ENCODE data around the gene EVX2. TPM values are rescaled to one million over a fixed set of nuclear protein-coding genes. Genes with fewer than 3 reads are reported as not detected.

The EVX2 gene
- total RNA-seq, 6 experiments from 2014 or later: not detected

DNA sequence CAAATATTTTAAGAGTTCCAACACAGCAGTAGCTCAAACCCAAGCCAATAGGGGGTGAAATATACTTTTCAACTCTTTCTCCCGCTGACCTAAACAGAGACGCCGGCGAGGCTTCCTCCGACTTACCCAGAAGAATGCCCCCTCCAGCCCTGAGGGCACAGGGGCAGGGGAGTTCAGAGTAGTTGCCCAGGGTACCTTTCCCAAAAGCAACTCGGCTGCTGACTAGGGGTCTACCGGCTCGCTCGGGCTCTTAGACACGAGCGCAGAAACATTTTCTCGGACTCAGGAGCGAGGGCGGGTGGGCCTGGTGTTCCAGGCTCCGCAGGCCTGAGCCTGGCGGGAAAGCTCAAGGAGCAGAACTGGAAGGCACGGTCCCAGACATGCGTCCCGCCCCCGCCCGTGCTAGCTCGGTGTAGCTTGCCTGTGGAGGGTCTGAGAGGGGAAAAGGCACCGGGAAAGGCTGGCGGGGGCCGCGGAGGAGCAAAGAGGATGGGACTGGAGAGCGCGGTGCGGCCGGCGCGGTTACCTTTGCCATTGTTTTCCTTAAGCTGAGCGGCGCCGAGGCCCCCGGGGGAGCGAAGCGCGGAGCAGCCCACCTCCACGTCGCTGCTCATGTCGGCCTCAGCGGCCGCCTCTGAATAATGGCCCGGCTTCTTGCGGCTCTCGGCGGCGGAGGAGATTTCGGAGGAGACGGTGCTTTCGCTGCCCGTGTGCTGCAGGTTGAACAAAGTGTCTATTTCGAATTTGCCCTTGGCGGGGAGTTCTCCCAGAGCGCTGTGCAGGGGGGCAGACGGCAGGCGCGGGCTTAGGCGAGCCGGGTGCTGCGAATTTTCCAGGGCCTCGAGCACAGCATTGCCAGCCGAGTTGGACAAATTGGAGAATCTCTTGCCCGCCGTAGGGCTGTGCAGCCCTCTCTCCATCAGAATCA lies 674 bp downstream of the EVX2 start:
- Histone ChIP-seq H3K27me3 (peaks cover 46 to 79% of the 10 kb centered on the region in 2 donors), H3K4me1 (peaks cover 0 to 9% (median 2%) of the 10 kb centered on the region in 4 donors), H3K36me3 (no peaks in the 10 kb centered on the region), H3K27ac (no peak overlapping the region), H3K9me3 (no peaks in the 10 kb centered on the region), H3K4me3 (no peak overlapping the region)
- intact Hi-C loops (cut with DNase I): loop anchor here in 1 of 2 donors (10.0 kb wide), 1 partner anchor 398 kb away; no protein-coding TSS in a partner anchor
- TF ChIP-seq, protein P1, sequence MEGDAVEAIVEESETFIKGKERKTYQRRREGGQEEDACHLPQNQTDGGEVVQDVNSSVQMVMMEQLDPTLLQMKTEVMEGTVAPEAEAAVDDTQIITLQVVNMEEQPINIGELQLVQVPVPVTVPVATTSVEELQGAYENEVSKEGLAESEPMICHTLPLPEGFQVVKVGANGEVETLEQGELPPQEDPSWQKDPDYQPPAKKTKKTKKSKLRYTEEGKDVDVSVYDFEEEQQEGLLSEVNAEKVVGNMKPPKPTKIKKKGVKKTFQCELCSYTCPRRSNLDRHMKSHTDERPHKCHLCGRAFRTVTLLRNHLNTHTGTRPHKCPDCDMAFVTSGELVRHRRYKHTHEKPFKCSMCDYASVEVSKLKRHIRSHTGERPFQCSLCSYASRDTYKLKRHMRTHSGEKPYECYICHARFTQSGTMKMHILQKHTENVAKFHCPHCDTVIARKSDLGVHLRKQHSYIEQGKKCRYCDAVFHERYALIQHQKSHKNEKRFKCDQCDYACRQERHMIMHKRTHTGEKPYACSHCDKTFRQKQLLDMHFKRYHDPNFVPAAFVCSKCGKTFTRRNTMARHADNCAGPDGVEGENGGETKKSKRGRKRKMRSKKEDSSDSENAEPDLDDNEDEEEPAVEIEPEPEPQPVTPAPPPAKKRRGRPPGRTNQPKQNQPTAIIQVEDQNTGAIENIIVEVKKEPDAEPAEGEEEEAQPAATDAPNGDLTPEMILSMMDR (IDR thresholded peaks at IDR 0.05): no peak
- no peak for TF ChIP-seq POLR2A (IDR thresholded peaks at IDR 0.05)
- no peak for ATAC-seq
- 3% methylated on average over 22 of the region's 66 CpGs for WGBS (ENCODE audit: insufficient coverage, low coverage, low lambda C conversion rate, missing lambda C conversion rate)
- no peak for DNase-seq

DNA sequence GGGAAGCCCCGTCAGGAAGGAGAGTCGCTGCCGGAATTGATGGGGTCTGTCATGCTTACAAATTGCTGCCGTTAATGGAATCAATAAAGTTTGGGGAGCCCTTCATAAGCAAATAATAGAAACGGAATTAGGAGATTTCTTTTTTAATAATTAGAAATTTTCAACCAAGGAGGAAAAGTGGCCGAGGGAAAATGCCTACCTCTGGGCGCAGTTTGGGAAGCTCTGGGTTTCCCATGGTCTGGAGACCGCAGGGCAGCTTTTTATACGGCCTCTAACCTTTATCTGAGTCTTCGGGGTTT lies 1.3 kb downstream of the EVX2 start:
- H3K27me3 ChIP-seq: peaks cover 46 to 80% of the 10 kb centered on the region in 2 donors
- intact Hi-C loops (cut with DNase I): loop anchor here in 1 of 2 donors (10.0 kb wide), 1 partner anchor 398 kb away; no protein-coding TSS in a partner anchor
- H3K36me3 ChIP-seq: no peaks in the 10 kb centered on the region
- no peak overlapping the region for H3K4me3 ChIP-seq
- H3K4me1 ChIP-seq: peaks cover 0 to 6% (median 0%) of the 10 kb centered on the region in 4 donors
- ATAC-seq: no peak
- DNase-seq: no peak
- 7% methylated on average over 10 of the region's 10 CpGs for WGBS (ENCODE audit: insufficient coverage, low coverage, low lambda C conversion rate, missing lambda C conversion rate)
- no peak for TF ChIP-seq POLR2A (IDR thresholded peaks at IDR 0.05)
- TF ChIP-seq, protein P1 (IDR thresholded peaks at IDR 0.05): no peak
- H3K9me3 ChIP-seq: no peaks in the 10 kb centered on the region
- H3K27ac ChIP-seq: no peak overlapping the region

DNA sequence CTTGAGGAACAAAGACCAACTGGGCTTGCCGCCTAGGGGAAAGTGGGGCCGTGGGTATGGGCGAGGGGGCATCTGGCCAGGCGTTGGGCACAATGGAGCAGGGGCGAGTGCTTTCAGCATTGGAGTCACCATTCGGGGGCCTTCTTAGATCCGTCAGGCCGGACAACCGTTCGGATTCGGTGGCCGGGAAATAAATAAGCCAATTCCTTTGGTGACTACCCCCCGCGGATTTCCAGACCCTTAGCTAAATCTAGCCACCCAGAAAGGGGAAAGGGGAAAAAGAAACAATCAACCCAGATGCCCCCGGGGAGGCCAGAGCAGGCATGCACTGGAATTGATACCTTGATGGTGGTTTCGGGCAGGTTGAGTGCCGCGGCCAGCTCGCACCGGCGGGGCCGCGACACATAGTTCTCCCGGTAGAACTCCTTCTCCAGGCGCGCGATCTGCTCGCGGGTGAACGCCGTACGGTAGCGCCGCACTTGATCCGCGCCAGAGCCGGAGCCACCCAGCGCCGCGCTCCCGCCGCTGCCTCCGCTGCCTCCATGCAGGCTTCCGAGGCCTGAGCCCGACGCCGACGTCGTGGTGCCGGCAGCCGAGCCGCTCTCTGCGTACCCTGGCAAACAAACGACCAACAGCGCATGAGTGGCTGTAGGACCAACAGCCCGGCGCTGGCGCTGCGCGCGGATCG lies 1.8 kb downstream of the EVX2 start:
- TF ChIP-seq, protein P1 (IDR thresholded peaks at IDR 0.05): no peak
- no peak for TF ChIP-seq POLR2A (IDR thresholded peaks at IDR 0.05)
- Histone ChIP-seq H3K4me1 (peaks cover 0 to 6% (median 0%) of the 10 kb centered on the region in 4 donors), H3K9me3 (no peaks in the 10 kb centered on the region), H3K36me3 (no peaks in the 10 kb centered on the region), H3K4me3 (no peak overlapping the region), H3K27ac (no peak overlapping the region), H3K27me3 (peaks cover 43 to 80% of the 10 kb centered on the region in 2 donors)
- 4% methylated on average over 15 of the region's 62 CpGs for whole genome bisulfite sequencing (ENCODE audit: insufficient coverage, low coverage, low lambda C conversion rate, missing lambda C conversion rate)
- intact Hi-C loops (cut with DNase I): loop anchor here in 1 of 2 donors (10.0 kb wide), 1 partner anchor 397 kb away; no protein-coding TSS in a partner anchor
- ATAC-seq: no peak
- no peak for DNase-seq

DNA sequence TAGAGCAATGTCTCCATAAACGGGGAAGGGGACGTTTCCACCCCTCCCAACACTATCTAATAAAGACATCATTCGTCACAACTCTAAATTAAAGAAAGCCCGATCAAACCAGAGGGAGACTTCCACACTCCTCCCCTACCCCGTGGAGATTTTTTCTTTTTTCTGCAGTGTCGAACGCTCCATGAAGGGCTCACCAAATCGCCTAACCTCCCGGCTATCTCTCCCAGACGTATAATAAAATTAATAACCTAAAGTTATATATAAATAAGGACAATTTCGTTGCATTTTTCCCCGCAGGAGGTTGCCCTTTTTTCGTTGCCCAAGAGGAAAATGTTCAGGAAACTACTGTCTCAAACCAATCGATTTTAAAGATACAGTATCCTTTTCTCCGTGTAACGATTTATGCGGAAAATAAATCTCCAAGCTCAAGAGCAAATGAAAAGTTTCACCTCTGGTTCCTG lies 2.4 kb downstream of the EVX2 start:
- TF ChIP-seq POLR2A (IDR thresholded peaks at IDR 0.05): no peak
- intact Hi-C loops (cut with DNase I): loop anchor here in 1 of 2 donors (10.0 kb wide), 1 partner anchor 397 kb away; no protein-coding TSS in a partner anchor
- Histone ChIP-seq H3K4me3 (no peak overlapping the region), H3K27me3 (peaks cover 41 to 80% of the 10 kb centered on the region in 2 donors), H3K27ac (no peak overlapping the region), H3K36me3 (no peaks in the 10 kb centered on the region), H3K4me1 (peaks cover 0 to 6% (median 0%) of the 10 kb centered on the region in 4 donors), H3K9me3 (no peaks in the 10 kb centered on the region)
- ATAC-seq (no peak), DNase-seq (no peak)
- WGBS (ENCODE audit: insufficient coverage, low coverage, low lambda C conversion rate, missing lambda C conversion rate): 12% methylated on average over 17 of the region's 17 CpGs
